Gastrocnemius medialis (tissue), 4 donors: ENCODE measurements around the gene RFX5. TPM values are rescaled to one million over a fixed set of nuclear protein-coding genes. Genes with fewer than 3 reads are reported as not detected.
A peak's percentile ranks its signal among the peaks of the same experiment; 100 is the strongest.

Source experiments
- ATAC-seq, 2 donors: fragments of 150-250 bp; one replicate each; pipeline ENCODE4 v1.9.1; 2016
- DNase-seq, 2 donors: peaks; one replicate each; pipeline ENCODE4 v3.0.0-alpha.2; 2019
- H3K27ac ChIP-seq, 4 donors: fragments of 200-600 bp; sonication (generic); 1 replicate in 1 of 4; 2 replicates in 3 of 4; pipeline ENCODE4 v1.5.1; 2016 to 2018; ENCODE audit warnings: mild to moderate bottlenecking in 2 of 4, moderate library complexity in 1 of 4
- H3K27me3 ChIP-seq, 3 donors: fragments of 200-600 bp; sonication (generic) in 2 of 3; 1 replicate in 1 of 3; 2 replicates in 2 of 3; pipeline versions ENCODE4 v1.5.1 to v1.6.0; 2016 to 2019; ENCODE audit warnings: mild to moderate bottlenecking in 1 of 3, moderate library complexity in 1 of 3
- H3K36me3 ChIP-seq, 2 donors: fragments of 200-600 bp; sonication (generic) in 1 of 2; one replicate each; pipeline ENCODE4 v1.5.1; 2017 to 2018
- H3K4me1 ChIP-seq, 2 donors: fragments of 200-600 bp; sonication (generic) in 1 of 2; one replicate each; pipeline ENCODE4 v1.5.1; 2016 to 2017; ENCODE audit warnings: mild to moderate bottlenecking in 2 of 2
- H3K4me3 ChIP-seq, 4 donors: fragments of 200-600 bp; sonication (generic) in 3 of 4; 1 replicate in 1 of 4; 2 replicates in 3 of 4; pipeline ENCODE4 v1.5.1; 2016 to 2019; ENCODE audit warnings: mild to moderate bottlenecking in 2 of 4
- H3K9me3 ChIP-seq, 3 donors: fragments of 200-600 bp; sonication (generic) in 2 of 3; 1 replicate in 1 of 3; 2 replicates in 2 of 3; pipeline ENCODE4 v1.5.1; 2016 to 2019
- CTCF ChIP-seq, 5 experiments: fragments of 450-650 bp in 3 of 5; fragments of 200-600 bp in 2 of 5; sonication (generic) in 2 of 5; IDR thresholded peaks in 4 of 5; conservative IDR thresholded peaks in 1 of 5; 1 replicate in 4 of 5; 2 replicates in 1 of 5; pipeline ENCODE4 v1.5.1; 2016 to 2019; ENCODE audit warnings: antibody characterized with exemption in 5 of 5, mild to moderate bottlenecking in 3 of 5, moderate library complexity in 3 of 5
- POLR2A ChIP-seq, 2 donors: fragments of 450-650 bp; IDR thresholded peaks; one replicate each; pipeline ENCODE4 v1.6.1; 2017; ENCODE audit warnings: antibody characterized with exemption in 2 of 2, mild to moderate bottlenecking in 2 of 2, moderate library complexity in 2 of 2
- in situ Hi-C, 4 donors: fragments of 200-750 bp; cut with MboI; loops; one replicate each; pipeline versions ENCODE4 v1.15.0 to v1.8.0; 2017; ENCODE audit warnings: low sequenced_read_pairs in 4 of 4
- intact Hi-C: fragments of 100-400 bp; cut with DNase I; formaldehyde crosslinking; loops from one replicate; pipeline ENCODE4 v1.15.1; 2023; ENCODE audit warnings: low total_unique reads
- total RNA-seq, 4 donors: library from RNA; depleted of rRNA; stranded (reverse); fragments of >200 nt; gene quantifications; one replicate each; pipeline versions ENCODE4 v1.1.0 to v1.2.3, GENCODE V29; 2016

Gene RFX5
- total RNA-seq, 4 donors from 2014 or later = 11.4 to 24.0 (median 20.6) TPM

GRCh38 chr1:151347523-151348246 is 633 bp upstream of the RFX5 start:
- Histone ChIP-seq H3K27ac (peak overlapping the region; percentile 83 to 89 (median 86)), H3K4me3 (peak overlapping the region; percentile 46 to 81 (median 71)), H3K36me3 (peaks cover 0 to 22% of the 10 kb centered on the region in 2 donors), H3K27me3 (no peaks in the 10 kb centered on the region), H3K9me3 (no peaks in the 10 kb centered on the region), H3K4me1 (peaks cover 0 to 13% of the 10 kb centered on the region in 2 donors)
- intact Hi-C loops (loop anchor here (1.0 to 5.0 kb wide), 3 partner anchors 52 to 93 kb away; partner anchors contain the start of genes PSMB4, PSMD4 and ZNF687), in situ Hi-C loops (loop anchor here in 1 of 4 donors (10.0 kb wide), 1 partner anchor 153 kb away; the partner anchor contains the start of genes PIP5K1A and VPS72)
- DNase-seq = no peak
- no peak for ATAC-seq
- TF ChIP-seq CTCF (IDR thresholded peaks at IDR 0.05 in 4 of 5, conservative IDR thresholded peaks at IDR 0.05 in 1 of 5) (no peak), POLR2A (IDR thresholded peaks at IDR 0.05) (no peak)

DNA sequence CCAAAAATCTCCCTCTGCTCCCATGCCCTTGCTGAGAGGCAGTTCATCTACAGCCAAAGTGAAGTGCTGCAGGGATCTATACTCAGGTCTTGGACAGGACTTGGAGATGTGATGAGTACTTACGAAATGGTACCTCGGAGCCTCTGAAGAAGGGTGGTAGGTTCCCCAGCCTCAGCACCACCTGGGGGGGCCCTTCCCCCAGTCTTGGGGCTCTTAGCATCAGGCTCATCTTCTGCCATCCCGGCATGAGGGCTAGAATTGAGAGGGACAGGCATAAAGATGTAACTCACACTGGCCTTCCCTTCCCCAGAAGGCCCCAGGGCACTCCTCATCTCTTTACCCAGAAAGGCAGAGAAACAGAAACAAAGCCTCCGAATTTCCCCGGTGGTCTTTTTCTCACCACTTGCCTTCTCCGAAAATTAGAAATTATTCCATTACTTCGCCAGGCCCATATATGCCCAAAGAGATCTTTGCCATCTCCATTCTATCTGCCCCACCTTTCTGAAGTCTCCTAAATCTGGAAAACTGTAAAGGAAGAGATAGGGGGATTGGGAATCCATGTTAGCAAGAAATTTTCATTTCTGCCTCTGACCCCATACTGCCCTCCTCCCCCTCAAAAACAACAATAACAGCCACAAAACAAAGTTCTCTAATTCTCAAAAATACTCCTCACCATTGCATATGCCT is 827 bp downstream of the RFX5 start:
- H3K27me3 ChIP-seq = no peaks in the 10 kb centered on the region
- H3K4me3 ChIP-seq = peak overlapping the region; percentile 59 to 81 (median 71)
- intact Hi-C loops = loop anchor here (5.0 kb wide), 1 partner anchor 64 kb away; the partner anchor contains the start of gene ZNF687
- TF ChIP-seq POLR2A (IDR thresholded peaks at IDR 0.05) = no peak
- no peak for TF ChIP-seq CTCF (IDR thresholded peaks at IDR 0.05 in 4 of 5, conservative IDR thresholded peaks at IDR 0.05 in 1 of 5)
- ATAC-seq = no peak
- in situ Hi-C loops = loop anchor here in 1 of 4 donors (10.0 kb wide), 1 partner anchor 151 kb away; the partner anchor contains the start of genes PIP5K1A and VPS72
- H3K9me3 ChIP-seq = no peaks in the 10 kb centered on the region
- DNase-seq = no peak
- peak overlapping the region; percentile 83 to 89 (median 86) for H3K27ac ChIP-seq
- peaks cover 0 to 25% of the 10 kb centered on the region in 2 donors for H3K36me3 ChIP-seq
- peaks cover 0 to 13% of the 10 kb centered on the region in 2 donors for H3K4me1 ChIP-seq

- intact Hi-C loops (loop anchor here (5.0 kb wide), 1 partner anchor 147 kb away; the partner anchor contains the start of gene PIP5K1A), in situ Hi-C loops (loop anchor here (5.0 to 10.0 kb wide), 2 partner anchors 42 to 149 kb away; partner anchors contain the start of genes PIP5K1A (in 1 of the 4) and VPS72 (in 1 of the 4))
- ATAC-seq = no peak
- H3K36me3 ChIP-seq = peaks cover 0 to 25% of the 10 kb centered on the region in 2 donors
- H3K4me1 ChIP-seq = peaks cover 0 to 13% of the 10 kb centered on the region in 2 donors
- no peak for TF ChIP-seq POLR2A (IDR thresholded peaks at IDR 0.05)
- TF ChIP-seq CTCF (IDR thresholded peaks at IDR 0.05 in 4 of 5, conservative IDR thresholded peaks at IDR 0.05 in 1 of 5) = no peak
- no peak for DNase-seq
- H3K27ac ChIP-seq = no peak overlapping the region
- H3K4me3 ChIP-seq = no peak overlapping the region
- no peaks in the 10 kb centered on the region for H3K9me3 ChIP-seq
- H3K27me3 ChIP-seq = no peaks in the 10 kb centered on the region
Measured at GRCh38 chr1:151344291-151344690, 2.8 kb downstream of the RFX5 start.

DNA sequence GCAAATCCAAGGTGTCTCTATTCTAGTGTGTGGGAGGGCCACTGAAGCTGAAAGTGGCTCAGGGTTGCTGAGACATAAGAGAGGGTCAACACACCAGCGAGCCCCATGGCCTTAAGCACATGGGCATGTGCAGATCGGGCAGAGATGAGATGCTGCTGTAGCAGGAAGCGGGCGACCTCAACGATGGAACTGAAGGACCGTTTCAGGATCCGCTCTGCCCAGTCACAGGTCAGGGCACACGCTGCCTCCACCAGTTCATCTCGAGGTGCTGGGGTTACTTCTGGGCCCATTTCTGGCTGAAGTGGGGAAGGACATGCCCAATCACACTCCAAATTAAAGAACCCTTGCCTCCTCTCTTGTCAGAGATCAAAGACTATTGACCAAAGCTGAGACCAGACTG is 3.5 kb downstream of the RFX5 start:
- TF ChIP-seq POLR2A (IDR thresholded peaks at IDR 0.05) = no peak
- no peak for TF ChIP-seq CTCF (IDR thresholded peaks at IDR 0.05 in 4 of 5, conservative IDR thresholded peaks at IDR 0.05 in 1 of 5)
- peaks cover 0 to 25% of the 10 kb centered on the region in 2 donors for H3K36me3 ChIP-seq
- peaks cover 0 to 13% of the 10 kb centered on the region in 2 donors for H3K4me1 ChIP-seq
- ATAC-seq (no peak), DNase-seq (no peak)
- no peak overlapping the region for H3K4me3 ChIP-seq
- in situ Hi-C loops (loop anchor here (5.0 to 10.0 kb wide), 2 partner anchors 41 to 149 kb away; partner anchors contain the start of genes PIP5K1A (in 1 of the 4) and VPS72 (in 1 of the 4)), intact Hi-C loops (loop anchor here (5.0 kb wide), 1 partner anchor 146 kb away; the partner anchor contains the start of gene PIP5K1A)
- no peaks in the 10 kb centered on the region for H3K9me3 ChIP-seq
- H3K27me3 ChIP-seq = no peaks in the 10 kb centered on the region
- H3K27ac ChIP-seq = no peak overlapping the region
